Prostate gland (tissue), 2 donors: ENCODE measurements around the gene SMG6. TPM values are rescaled to one million over a fixed set of nuclear protein-coding genes. Genes with fewer than 3 reads are reported as not detected.

Experiments used
- DNase-seq: peaks from one replicate; pipeline ENCODE4 v3.0.0-alpha.2; 2019; ENCODE audit warnings: low spot score
- H3K27ac ChIP-seq, 2 donors: fragments of 200-600 bp; sonication (generic); 2 replicates each; pipeline ENCODE4 v1.5.1; 2017 to 2019
- H3K27me3 ChIP-seq: fragments of 200-600 bp; sonication (generic); replicated peaks from 2 replicates; pipeline ENCODE4 v1.5.1; 2019; ENCODE audit not compliant: insufficient read depth
- H3K36me3 ChIP-seq, 2 donors: fragments of 200-600 bp; sonication (generic); 1 replicate in 1 of 2; 2 replicates in 1 of 2; pipeline versions ENCODE4 v1.5.1 to v1.8.1; 2017 to 2019
- H3K4me1 ChIP-seq: fragments of 200-600 bp; sonication (generic); replicated peaks from 2 replicates; pipeline ENCODE4 v1.5.1; 2019
- H3K4me3 ChIP-seq, 2 donors: fragments of 200-600 bp; sonication (generic); 2 replicates each; pipeline ENCODE4 v1.5.1; 2017 to 2019
- H3K9me3 ChIP-seq: fragments of 200-600 bp; sonication (generic); 2 replicates; pipeline ENCODE4 v1.5.1; 2017
- POLR2A ChIP-seq: fragments of 450-650 bp; IDR thresholded peaks from one replicate; pipeline ENCODE4 v1.6.1; 2016; ENCODE audit warnings: antibody characterized with exemption, mild to moderate bottlenecking
- POLR2AphosphoS5 ChIP-seq: sonication (generic); formaldehyde crosslinking; IDR thresholded peaks from one replicate; pipeline ENCODE4 v1.6.1; 2017; ENCODE audit warnings: antibody characterized with exemption
- WGBS: methylation state at CpG from one replicate; pipeline ENCODE4 v1.1.5; 2018; 5-methylcytosine and 5-hydroxymethylcytosine counted together
- intact Hi-C: fragments of 100-400 bp; cut with DNase I; formaldehyde crosslinking; loops from one replicate; pipeline ENCODE4 v1.14.2; 2022
- total RNA-seq, 2 donors: library from RNA; depleted of rRNA; stranded (reverse); fragments of >200 nt; gene quantifications; one replicate each; pipeline ENCODE4 v1.1.0, GENCODE V29; 2016
- TF ChIP-seq, protein P1 (sequence below), 4 experiments: fragments of 200-600 bp in 2 of 4; fragments of 450-650 bp in 2 of 4; sonication (generic) in 2 of 4; IDR thresholded peaks; 1 replicate in 3 of 4; 2 replicates in 1 of 4; pipeline ENCODE4 v1.5.1; 2016 to 2019; ENCODE audit warnings: antibody characterized with exemption in 4 of 4, mild to moderate bottlenecking in 2 of 4, moderate library complexity in 2 of 4

Gene SMG6
- total RNA-seq, 2 donors from 2014 or later, result 23.8 to 56.0 TPM

DNA sequence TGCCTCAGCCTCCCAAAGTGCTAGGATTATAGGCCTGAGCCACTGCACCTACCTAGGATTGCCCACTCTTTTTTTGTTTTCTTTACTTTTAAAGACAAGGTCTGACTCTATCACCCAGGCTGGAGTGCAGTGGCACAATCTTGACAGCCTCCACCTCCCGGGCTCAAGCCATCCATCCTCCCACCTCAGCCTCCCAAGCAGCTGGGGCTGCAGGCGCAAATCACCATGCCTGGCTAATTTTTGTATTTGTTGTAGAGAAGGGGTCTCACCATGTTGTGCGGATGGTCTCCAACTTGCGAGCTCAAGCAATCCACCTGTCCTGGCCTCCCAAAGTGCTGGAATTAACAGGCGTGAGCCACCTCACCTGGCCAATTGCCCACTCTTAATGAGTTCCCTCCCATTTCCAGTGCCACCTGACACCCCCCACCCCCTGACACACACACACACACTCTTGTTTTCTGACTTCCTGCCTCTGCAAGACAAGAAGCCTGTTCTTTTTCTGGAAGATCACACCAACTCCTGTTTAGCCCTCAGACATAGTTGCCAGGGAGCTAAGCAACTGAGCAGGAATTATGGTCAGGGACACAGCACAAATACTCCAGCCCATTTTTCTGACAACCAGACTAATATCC, 259.2 kb downstream of the SMG6 start:
- 95% methylated on average over 5 of the region's 5 CpGs for WGBS
- no peak for DNase-seq
- intact Hi-C loops, result loop anchor here (5.0 kb wide), 1 partner anchor 137 kb away; no protein-coding TSS in a partner anchor
- H3K4me3 ChIP-seq, result no peak overlapping the region
- TF ChIP-seq POLR2A, result no peak
- TF ChIP-seq POLR2AphosphoS5, result no peak
- TF ChIP-seq, protein P1, sequence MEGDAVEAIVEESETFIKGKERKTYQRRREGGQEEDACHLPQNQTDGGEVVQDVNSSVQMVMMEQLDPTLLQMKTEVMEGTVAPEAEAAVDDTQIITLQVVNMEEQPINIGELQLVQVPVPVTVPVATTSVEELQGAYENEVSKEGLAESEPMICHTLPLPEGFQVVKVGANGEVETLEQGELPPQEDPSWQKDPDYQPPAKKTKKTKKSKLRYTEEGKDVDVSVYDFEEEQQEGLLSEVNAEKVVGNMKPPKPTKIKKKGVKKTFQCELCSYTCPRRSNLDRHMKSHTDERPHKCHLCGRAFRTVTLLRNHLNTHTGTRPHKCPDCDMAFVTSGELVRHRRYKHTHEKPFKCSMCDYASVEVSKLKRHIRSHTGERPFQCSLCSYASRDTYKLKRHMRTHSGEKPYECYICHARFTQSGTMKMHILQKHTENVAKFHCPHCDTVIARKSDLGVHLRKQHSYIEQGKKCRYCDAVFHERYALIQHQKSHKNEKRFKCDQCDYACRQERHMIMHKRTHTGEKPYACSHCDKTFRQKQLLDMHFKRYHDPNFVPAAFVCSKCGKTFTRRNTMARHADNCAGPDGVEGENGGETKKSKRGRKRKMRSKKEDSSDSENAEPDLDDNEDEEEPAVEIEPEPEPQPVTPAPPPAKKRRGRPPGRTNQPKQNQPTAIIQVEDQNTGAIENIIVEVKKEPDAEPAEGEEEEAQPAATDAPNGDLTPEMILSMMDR (IDR thresholded peaks at IDR 0.05), result no peak
- H3K36me3 ChIP-seq, result no peaks in the 10 kb centered on the region
- H3K4me1 ChIP-seq, result peaks cover 8% of the 10 kb centered on the region
- H3K9me3 ChIP-seq, result no peaks in the 10 kb centered on the region
- H3K27ac ChIP-seq, result no peak overlapping the region
- H3K27me3 ChIP-seq, result no peaks in the 10 kb centered on the region

DNA sequence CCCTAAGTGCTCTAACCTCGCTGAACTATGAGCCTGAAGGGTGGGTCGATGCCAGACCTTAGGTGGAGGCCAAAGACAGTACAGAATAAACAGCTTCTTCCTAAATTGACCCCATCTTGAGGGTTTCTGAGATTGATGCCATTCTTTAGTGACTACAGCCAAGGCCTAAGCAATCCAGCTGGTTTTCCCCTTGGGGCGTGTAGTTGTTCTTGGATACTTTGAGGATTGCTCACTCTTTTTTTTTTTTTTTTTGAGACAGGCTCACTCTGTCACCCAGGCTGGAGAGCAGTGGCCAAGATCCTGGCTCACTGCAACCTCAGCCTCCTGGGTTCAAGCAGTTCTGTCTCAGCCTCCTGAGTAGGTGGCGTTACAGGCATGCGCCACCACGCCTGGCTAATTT, 259.8 kb downstream of the SMG6 start:
- TF ChIP-seq POLR2A (no peak), POLR2AphosphoS5 (no peak)
- TF ChIP-seq, protein P1 (IDR thresholded peaks at IDR 0.05), result no peak
- 80% methylated on average over 6 of the region's 6 CpGs for WGBS
- Histone ChIP-seq H3K36me3 (no peaks in the 10 kb centered on the region), H3K9me3 (no peaks in the 10 kb centered on the region), H3K4me1 (peaks cover 8% of the 10 kb centered on the region), H3K4me3 (no peak overlapping the region), H3K27me3 (no peaks in the 10 kb centered on the region), H3K27ac (no peak overlapping the region)
- intact Hi-C loops, result loop anchor here (5.0 kb wide), 1 partner anchor 136 kb away; no protein-coding TSS in a partner anchor
- no peak for DNase-seq

DNA sequence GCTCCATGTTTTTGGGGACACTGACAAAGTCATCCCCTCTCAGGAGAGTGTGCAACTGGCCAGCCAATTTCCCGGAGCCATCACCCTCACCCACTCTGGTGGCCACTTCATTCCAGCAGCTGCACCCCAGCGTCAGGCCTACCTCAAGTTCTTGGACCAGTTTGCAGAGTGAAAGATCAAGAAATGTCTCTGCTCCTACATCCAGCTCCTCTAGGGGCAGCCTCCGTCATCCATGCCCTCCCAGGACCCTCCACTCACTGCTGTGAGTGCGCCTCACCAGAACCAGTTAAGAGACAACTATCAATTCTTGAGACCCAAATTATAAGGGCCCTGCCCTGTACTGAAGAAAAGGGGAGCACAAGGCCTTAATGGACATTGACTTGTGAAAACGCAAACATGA, 260.7 kb downstream of the SMG6 start:
- no peaks in the 10 kb centered on the region for H3K9me3 ChIP-seq
- no peak for TF ChIP-seq POLR2AphosphoS5
- TF ChIP-seq POLR2A, result no peak
- TF ChIP-seq, protein P1 (IDR thresholded peaks at IDR 0.05), result no peak
- H3K27me3 ChIP-seq, result no peaks in the 10 kb centered on the region
- peak overlapping the region in 1 of 2 donors; percentile 66 for H3K4me3 ChIP-seq
- no peak for DNase-seq
- H3K27ac ChIP-seq, result peak overlapping the region; percentile 86 to 89
- 75% methylated on average over 5 of the region's 5 CpGs for WGBS
- intact Hi-C loops, result loop anchor here (5.0 kb wide), 1 partner anchor 136 kb away; no protein-coding TSS in a partner anchor
- peaks cover 8% of the 10 kb centered on the region for H3K4me1 ChIP-seq
- H3K36me3 ChIP-seq, result no peaks in the 10 kb centered on the region

DNA sequence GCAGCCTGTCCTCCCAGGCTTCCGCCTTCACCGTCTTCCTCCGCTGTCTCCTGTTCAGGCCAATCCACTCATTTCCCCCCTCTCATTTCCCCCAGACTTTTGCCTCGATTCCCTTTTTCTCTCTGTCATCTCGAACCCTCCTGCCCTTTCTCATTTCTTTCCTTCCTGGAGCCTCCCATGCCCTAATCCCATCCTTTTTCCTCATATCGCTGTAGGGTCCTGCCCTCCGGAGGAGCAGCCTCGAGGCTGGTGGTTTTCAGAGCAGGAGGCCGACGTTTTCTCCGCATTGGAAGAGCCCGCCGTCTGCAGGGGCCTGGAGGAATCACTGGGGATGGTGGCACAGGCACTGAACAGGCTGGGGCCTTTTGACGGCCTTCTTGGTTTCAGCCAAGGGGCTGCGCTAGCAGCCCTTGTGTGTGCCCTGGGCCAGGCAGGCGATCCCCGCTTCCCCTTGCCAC, 261.2 kb downstream of the SMG6 start:
- intact Hi-C loops, result loop anchor here (5.0 kb wide), 1 partner anchor 135 kb away; no protein-coding TSS in a partner anchor
- DNase-seq, result no peak
- Histone ChIP-seq H3K9me3 (no peaks in the 10 kb centered on the region), H3K27me3 (no peaks in the 10 kb centered on the region), H3K4me3 (peak overlapping the region; percentile 66 to 68), H3K4me1 (peaks cover 8% of the 10 kb centered on the region), H3K27ac (peak overlapping the region; percentile 86 to 89), H3K36me3 (no peaks in the 10 kb centered on the region)
- TF ChIP-seq POLR2A (no peak), POLR2AphosphoS5 (no peak)
- TF ChIP-seq, protein P1 (IDR thresholded peaks at IDR 0.05), result no peak
- 10% methylated on average over 15 of the region's 17 CpGs for WGBS
